ENCODE measurements around the gene NTM. TPM values are rescaled to one million over a fixed set of nuclear protein-coding genes. Genes with fewer than 3 reads are reported as not detected.

Gene NTM
- total and polyA plus RNA-seq, 2 donors (not counting 3 experiments of a cell fraction or from before 2014, with no cell fraction given) = 1.00 to 1.1 TPM

DNA sequence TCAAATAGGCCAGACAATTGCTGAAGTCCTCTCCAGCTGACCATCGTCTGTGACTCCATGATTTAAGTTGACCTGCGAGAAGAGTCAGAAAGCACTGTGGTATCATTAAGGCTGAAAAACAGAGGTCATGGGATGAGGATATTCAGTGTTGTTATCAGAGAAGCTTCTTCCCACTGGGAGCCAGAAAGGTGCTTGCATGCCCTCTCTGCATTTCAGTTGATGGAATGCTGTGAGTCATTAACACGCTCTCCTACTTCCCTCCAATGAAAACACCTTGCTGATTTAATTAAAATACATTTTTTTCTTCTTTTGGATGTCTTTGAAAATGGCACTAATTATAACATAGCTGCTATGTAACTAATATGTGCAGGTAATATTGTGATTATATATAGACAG lies 667.0 kb downstream of the NTM start:
- no peak overlapping the region for H3K27ac ChIP-seq (ENCODE audit: insufficient read depth, low read depth, low read length)

More for the DNA sequence above, 667.0 kb downstream of the NTM start:
- H3K9me1 ChIP-seq (replicated peaks; ENCODE audit: control insufficient read depth, extremely low read depth, insufficient read depth, low read length) = no peaks in the 10 kb centered on the region
- BruUV-seq (replicated peaks) = no TSS peak
- no peaks in the 10 kb centered on the region for H3K27me3 ChIP-seq (ENCODE audit: control insufficient read depth in 2 of 2, insufficient read depth in 2 of 2, low read length in 2 of 2)
- DNase-seq (ENCODE audit: low read depth, low spot score) (no peak), FAIRE-seq (no peak)
- dilution Hi-C loops (cut with MboI; ENCODE audit: extremely low pct_ligation_motif_present, low sequenced_read_pairs) (no loop called here), intact Hi-C loops (cut with micrococcal nuclease) (no loop called here)
- ChIA-PET POLR2A (no interaction called here), CTCF (no interaction called here)
- no peak overlapping the region for H3K4me3 ChIP-seq (replicated peaks in 1 of 3; ENCODE audit: insufficient read depth in 1 of 3, low read depth in 1 of 3, low read length in 3 of 3)
- H3K4me2 ChIP-seq (ENCODE audit: insufficient read depth, low read length) = no peak overlapping the region
- H3K36me3 ChIP-seq (ENCODE audit: control insufficient read depth in 2 of 2, extremely low read depth in 1 of 2, insufficient read depth in 2 of 2, low read length in 2 of 2) = no peaks in the 10 kb centered on the region
- H4K20me1 ChIP-seq (replicated peaks; ENCODE audit: control insufficient read depth, extremely low read depth, insufficient read depth, low read length) = no peaks in the 10 kb centered on the region
- TF ChIP-seq EZH2 (IDR thresholded peaks at IDR 0.05; ENCODE audit: borderline replicate concordance, low read depth, low read length, severe bottlenecking) = no peak
- no peak for TF ChIP-seq JUN (IDR thresholded peaks at IDR 0.05; ENCODE audit: borderline replicate concordance, insufficient read depth, insufficient read length, low read depth)
- TF ChIP-seq, protein P1, sequence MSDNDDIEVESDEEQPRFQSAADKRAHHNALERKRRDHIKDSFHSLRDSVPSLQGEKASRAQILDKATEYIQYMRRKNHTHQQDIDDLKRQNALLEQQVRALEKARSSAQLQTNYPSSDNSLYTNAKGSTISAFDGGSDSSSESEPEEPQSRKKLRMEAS (IDR thresholded peaks at IDR 0.05; ENCODE audit: insufficient read depth, insufficient read length) = no peak
- no peak for TF ChIP-seq MYC (IDR thresholded peaks at IDR 0.05; ENCODE audit: low read depth, low read length)
- TF ChIP-seq, protein P2, sequence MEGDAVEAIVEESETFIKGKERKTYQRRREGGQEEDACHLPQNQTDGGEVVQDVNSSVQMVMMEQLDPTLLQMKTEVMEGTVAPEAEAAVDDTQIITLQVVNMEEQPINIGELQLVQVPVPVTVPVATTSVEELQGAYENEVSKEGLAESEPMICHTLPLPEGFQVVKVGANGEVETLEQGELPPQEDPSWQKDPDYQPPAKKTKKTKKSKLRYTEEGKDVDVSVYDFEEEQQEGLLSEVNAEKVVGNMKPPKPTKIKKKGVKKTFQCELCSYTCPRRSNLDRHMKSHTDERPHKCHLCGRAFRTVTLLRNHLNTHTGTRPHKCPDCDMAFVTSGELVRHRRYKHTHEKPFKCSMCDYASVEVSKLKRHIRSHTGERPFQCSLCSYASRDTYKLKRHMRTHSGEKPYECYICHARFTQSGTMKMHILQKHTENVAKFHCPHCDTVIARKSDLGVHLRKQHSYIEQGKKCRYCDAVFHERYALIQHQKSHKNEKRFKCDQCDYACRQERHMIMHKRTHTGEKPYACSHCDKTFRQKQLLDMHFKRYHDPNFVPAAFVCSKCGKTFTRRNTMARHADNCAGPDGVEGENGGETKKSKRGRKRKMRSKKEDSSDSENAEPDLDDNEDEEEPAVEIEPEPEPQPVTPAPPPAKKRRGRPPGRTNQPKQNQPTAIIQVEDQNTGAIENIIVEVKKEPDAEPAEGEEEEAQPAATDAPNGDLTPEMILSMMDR (IDR thresholded peaks at IDR 0.05; ENCODE audit: extremely low read depth in 1 of 2, insufficient read depth in 1 of 2, low read depth in 1 of 2, low read length in 2 of 2) = no peak
- TF ChIP-seq POLR2A (IDR thresholded peaks at IDR 0.05; ENCODE audit: low read depth, low read length) = no peak
- TF ChIP-seq GATA2 (IDR thresholded peaks at IDR 0.05; ENCODE audit: insufficient read depth, insufficient read length, low read depth, low read length) = no peak
- TF ChIP-seq POLR2AphosphoS5 (IDR thresholded peaks at IDR 0.05; ENCODE audit: insufficient read depth, low read depth, low read length) = no peak
- no peak for TF ChIP-seq FOS (IDR thresholded peaks at IDR 0.05; ENCODE audit: borderline replicate concordance, insufficient read depth, low read length)
- no peak overlapping the region for H3K9ac ChIP-seq (replicated peaks; ENCODE audit: extremely low read depth, insufficient read depth, low read length)
- no peaks in the 10 kb centered on the region for H3K79me2 ChIP-seq (ENCODE audit: control insufficient read depth, insufficient read depth, low read length)
- H3K4me1 ChIP-seq (ENCODE audit: control insufficient read depth, extremely low read depth, insufficient read depth, low read length) = no peaks in the 10 kb centered on the region
- H3K9me3 ChIP-seq (replicated peaks; ENCODE audit: control insufficient read depth, insufficient read depth, low read length) = no peaks in the 10 kb centered on the region
- H2AFZ ChIP-seq (ENCODE audit: low read depth, low read length) = no peak overlapping the region

All from endothelial cell of umbilical vein (primary cell).